ENCODE measurements around the gene NINJ1.
"Not testable (repeated sequence)": the region's sequence is repeated elsewhere in the genome, so short reads cannot be mapped to it uniquely, and the experiment has no call there.

The NINJ1 gene

GRCh38 chr9:93118863-93119702, 15.0 kb downstream of the NINJ1 start:
- no peak for DNase-seq

DNA sequence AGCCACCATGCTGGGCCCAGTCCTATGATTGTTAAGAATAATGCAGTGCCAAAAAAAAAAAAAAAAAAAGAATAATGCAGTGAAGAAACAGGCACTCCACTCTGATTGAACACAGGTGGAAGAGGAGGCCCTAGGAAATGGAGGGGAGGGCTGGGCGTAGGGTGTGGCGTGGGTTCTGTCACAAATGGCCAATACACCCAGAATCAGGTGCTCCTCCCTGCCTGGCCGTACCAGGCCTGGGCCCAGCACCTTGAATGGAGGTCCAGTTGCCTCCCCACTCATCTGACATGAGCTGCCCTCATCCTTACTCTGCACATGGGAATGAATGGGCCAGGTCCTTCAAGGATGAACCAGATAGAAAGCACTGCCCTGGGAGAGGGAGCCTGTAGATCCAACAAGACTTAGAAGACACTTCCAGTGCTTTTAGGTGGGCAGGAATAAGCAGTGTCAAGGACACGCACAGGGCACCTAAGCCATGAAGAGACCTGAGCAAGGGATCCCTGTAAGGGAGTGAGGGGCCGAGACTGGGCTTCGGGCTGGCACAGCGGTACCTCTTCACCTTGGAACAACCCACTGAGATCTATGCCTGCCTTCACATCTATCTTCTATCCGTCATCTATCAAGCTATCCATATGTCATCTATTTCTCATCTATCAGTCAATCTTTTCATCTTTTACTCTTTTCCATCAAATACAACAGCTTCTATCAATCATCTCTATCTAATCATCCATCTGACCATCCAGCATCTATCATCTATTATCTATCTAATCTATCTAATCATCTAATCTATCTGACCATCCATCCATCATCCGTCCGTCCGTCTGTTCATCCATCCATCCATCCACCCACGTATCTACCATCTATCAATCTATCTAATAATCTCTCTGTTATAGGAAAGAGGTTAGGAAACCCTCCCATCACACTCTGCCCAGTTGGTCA, 15.9 kb downstream of the NINJ1 start:
- no peak for DNase-seq

- DNase-seq = not testable (repeated sequence)
These were observed 16.5 kb downstream of the NINJ1 start for GRCh38 chr9:93117521-93117920.

- no peak for DNase-seq
These were observed 17.7 kb downstream of the NINJ1 start for GRCh38 chr9:93116072-93116961.

- DNase-seq = no peak
These were observed 18.5 kb downstream of the NINJ1 start for GRCh38 chr9:93115486-93116071.

DNA sequence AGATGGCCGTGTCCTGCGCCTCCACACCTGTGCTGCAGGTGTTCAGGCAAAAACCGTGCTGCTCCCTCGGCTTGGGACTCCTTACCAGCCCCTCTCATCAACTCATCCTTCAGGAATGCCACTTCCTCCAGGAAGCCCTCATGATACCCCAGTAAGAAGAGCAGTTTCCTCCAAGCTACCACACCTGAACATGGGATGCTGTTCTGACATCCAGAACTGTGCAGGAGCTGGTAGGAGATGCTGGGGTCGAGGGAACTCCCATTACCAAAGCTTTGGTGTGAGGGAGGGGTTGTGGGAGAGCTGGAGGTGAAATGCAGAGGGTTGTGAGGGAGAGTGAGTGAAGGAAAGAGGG, 19.1 kb downstream of the NINJ1 start:
- no peak for DNase-seq

DNA sequence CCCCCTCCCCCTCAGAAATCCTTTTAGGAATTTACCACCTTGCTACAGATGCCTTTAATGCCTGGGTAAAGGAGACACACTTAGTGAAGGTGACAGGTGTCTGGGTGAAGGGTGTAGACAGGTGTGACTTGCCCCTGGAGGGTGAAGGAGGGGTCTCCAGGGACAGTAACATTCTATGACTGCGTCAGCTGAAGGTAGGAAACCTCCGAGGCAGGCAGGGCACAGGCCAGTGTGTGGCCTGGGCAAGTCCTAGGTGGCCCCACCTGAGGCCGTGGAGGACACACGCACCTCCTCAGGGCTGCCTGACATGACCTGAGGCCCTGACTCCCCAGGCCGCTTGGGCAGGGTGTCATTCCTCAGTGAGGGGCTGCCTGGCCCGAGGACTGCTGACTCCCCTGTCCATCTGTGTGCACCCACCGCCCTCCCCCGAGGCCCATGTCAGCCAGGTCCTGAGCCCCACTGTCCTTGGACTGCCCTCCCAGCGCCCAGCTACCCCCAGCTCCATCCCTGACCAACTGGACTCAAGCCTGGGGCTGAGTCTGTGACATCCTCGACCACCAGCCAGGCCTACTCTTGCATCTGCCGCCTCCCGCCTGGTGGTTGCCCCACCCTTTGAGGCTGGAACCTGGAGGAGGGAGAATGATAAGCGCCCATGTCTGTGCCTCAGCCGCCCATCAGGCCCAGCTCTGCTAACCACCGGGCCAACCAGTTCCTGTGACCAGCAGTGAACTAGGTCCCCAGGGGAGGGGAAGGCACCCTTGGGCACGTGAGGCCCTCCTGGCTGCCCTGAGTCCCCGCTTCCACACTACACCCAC, 19.7 kb downstream of the NINJ1 start:
- DNase-seq = no peak

- no peak for DNase-seq
These were observed 21.1 kb downstream of the NINJ1 start for GRCh38 chr9:93112864-93113389.

GRCh38 chr9:93112116-93112863, 21.8 kb downstream of the NINJ1 start:
- DNase-seq = no peak

DNA sequence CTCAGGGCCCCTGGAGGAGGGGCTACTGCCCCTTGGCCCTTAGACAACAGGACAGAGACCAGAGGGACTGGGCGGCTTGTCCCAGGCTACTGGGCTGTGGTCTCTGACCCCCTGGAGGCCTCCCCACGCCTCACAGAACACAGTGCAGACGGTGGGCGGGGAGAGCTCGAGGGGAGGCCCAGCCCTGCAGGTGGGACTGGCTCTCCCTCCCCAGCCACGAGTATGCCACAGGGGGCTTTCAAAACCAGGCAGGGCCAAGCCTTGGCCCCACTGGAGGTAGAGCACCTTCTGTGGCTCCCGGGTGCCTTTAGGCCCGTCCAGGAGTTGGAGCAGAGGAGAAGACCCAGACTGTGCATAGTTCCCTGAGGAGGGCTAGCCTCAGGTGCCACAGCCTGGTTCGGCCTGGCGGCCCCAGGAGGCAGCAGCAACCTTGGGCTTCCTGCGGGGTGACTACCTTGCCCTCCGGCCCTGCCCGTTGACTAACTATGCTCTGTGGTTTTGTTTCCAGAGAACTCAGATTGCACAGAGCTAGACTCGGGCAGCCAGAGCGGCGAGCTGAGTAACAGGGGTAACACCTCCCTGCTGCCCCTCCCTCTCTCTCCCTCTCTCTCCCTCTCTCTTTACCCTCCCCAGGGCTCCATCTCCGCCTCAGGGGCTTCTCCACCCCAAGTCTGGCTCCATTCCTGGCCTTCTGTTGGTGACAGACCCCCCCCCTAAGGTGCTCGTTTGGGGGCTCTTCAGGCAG, 22.5 kb downstream of the NINJ1 start:
- DNase-seq = no peak

- no peak for DNase-seq
These were observed 23.1 kb downstream of the NINJ1 start for GRCh38 chr9:93111001-93111370.

DNA sequence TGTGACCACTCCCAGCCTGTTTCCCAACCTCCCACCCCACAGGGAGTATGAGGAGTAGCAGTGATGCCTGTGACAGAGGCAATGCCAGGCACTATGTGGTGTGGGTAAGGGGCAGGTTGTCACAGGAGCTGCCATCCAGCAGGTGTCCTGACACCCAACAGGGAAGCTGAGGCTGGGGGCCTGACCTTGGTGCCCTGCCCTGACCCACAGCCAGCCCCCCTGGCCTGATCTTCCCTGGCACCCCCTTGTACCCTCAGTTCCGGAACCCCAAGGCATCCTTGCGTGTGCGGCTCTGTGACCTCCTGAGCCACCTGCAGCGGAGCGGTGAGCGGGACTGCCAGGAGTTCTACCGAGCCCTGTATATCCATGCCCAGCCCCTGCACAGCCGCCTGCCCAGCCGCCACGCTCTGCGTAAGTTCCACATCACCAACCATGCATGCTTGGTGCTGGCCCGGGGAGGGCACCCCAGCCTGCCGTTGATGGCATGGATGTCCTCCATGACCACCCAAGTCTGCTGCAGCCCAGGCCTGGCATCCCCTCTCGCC, 23.7 kb downstream of the NINJ1 start:
- no peak for DNase-seq

GRCh38 chr9:93108291-93109041, 25.6 kb downstream of the NINJ1 start:
- no peak for DNase-seq

DNA sequence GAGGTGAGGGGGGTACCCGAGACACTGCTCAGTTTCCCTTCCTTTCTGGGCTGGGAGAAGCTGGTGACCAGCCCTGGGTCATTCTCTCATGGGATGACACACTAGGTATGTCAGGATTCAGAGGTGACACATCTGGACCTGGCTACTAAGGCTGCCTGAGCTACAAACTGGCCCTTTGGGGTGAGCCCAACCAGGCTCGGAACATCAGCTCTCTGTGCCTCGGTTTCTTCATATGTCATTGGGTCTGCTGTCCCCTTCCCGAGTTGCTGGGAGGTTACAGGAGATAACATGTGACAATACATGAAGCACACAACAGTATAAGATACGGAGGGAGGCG, 26.3 kb downstream of the NINJ1 start:
- no peak for DNase-seq

- no peak for DNase-seq
These were observed 26.8 kb downstream of the NINJ1 start for GRCh38 chr9:93107151-93107824.

DNA sequence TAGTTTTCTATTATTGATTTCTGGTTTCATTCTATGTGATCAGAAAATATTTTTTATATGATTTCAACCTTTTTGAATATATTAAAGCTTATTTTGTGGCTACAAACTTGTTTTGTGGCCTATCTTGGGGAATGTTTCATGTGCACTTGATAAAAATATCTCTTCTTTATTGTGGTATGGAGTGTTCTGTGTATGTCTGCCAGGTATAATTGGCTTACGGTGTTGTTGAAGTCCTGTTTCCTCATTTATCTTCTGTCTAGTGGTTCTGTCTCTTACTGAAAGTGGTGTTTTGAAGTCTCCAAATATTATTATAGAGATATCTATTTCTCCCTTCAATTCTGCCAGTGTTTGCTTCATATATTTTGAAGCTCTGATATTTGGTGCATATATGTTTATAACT, 28.4 kb downstream of the NINJ1 start:
- DNase-seq = no peak

- DNase-seq = not testable (repeated sequence)
These were observed 33.0 kb downstream of the NINJ1 start for GRCh38 chr9:93101086-93101485.

- no peak for DNase-seq
These were observed 33.8 kb downstream of the NINJ1 start for GRCh38 chr9:93100276-93100636.

Data from DMS79 (cell line).